Measurements from ENCODE around the gene MINDY3. TPM values are rescaled to one million over a fixed set of nuclear protein-coding genes. Genes with fewer than 3 reads are reported as not detected.
"Not testable (repeated sequence)": the region's sequence is repeated elsewhere in the genome, so short reads cannot be mapped to it uniquely, and the experiment has no call there.

The MINDY3 gene
- total and polyA plus RNA-seq, 12 donors: 10.8 to 26.0 (median 22.2) TPM

GRCh38 chr10:15781381-15781960, 78.8 kb downstream of the MINDY3 start:
- Histone ChIP-seq H3K36me3 (peaks cover 0 to 98% (median 13%) of the 10 kb centered on the region in 9 donors), H3K27me3 (no peaks in the 10 kb centered on the region), H3K27ac (no peak overlapping the region), H3K4me1 (peaks cover 0 to 15% (median 7%) of the 10 kb centered on the region in 9 donors), H3K4me3 (no peak overlapping the region), H3K9me3 (peaks cover 0 to 9% (median 3%) of the 10 kb centered on the region in 11 donors)
- WGBS, 2 donors: 95 to 97% methylated on average over 7 of the region's 7 CpGs
- no peak for TF ChIP-seq CTCF (IDR thresholded peaks at IDR 0.05)
- DNase-seq (no peak), ATAC-seq (no peak)
- intact Hi-C loops (cut with DNase I): no loop called here

- H3K4me3 ChIP-seq: no peak overlapping the region
- peaks cover 0 to 14% (median 3%) of the 10 kb centered on the region in 11 donors for H3K9me3 ChIP-seq
- DNase-seq (peak; percentile 43 to 50), ATAC-seq (peak in 4 of 8 donors; percentile 56 to 88 (median 68))
- intact Hi-C loops (cut with DNase I): no loop called here
- H3K27ac ChIP-seq: peak overlapping the region in 1 of 10 donors; percentile 6
- no peak for TF ChIP-seq CTCF (IDR thresholded peaks at IDR 0.05)
- H3K4me1 ChIP-seq: peaks cover 0 to 15% (median 7%) of the 10 kb centered on the region in 9 donors
- H3K36me3 ChIP-seq: peaks cover 0 to 89% (median 13%) of the 10 kb centered on the region in 9 donors
- 52 to 56% methylated on average over 6 of the region's 6 CpGs for WGBS, 2 donors
- no peaks in the 10 kb centered on the region for H3K27me3 ChIP-seq
Measured at GRCh38 chr10:15780353-15781135, 79.8 kb downstream of the MINDY3 start.

- intact Hi-C loops (cut with DNase I): no loop called here
- Histone ChIP-seq H3K4me3 (no peak overlapping the region), H3K27ac (no peak overlapping the region), H3K36me3 (peaks cover 0 to 43% (median 13%) of the 10 kb centered on the region in 9 donors), H3K4me1 (peaks cover 0 to 11% (median 3%) of the 10 kb centered on the region in 9 donors), H3K9me3 (peaks cover 0 to 18% (median 3%) of the 10 kb centered on the region in 11 donors), H3K27me3 (no peaks in the 10 kb centered on the region)
- 89 to 93% methylated on average over 1 of the region's 1 CpG for WGBS, 2 donors
- DNase-seq: no peak
- no peak for ATAC-seq
- no peak for TF ChIP-seq CTCF (IDR thresholded peaks at IDR 0.05)
Measured at GRCh38 chr10:15775513-15775912, 84.8 kb downstream of the MINDY3 start.

- DNase-seq; H3K27ac ChIP-seq; H3K27me3 ChIP-seq; H3K4me3 ChIP-seq; ATAC-seq; intact Hi-C loops (cut with DNase I); H3K4me1 ChIP-seq: not testable (repeated sequence)
- WGBS, 2 donors: 90 to 97% methylated on average over 4 of the region's 4 CpGs
- H3K36me3 ChIP-seq: peaks cover 0 to 36% (median 13%) of the 10 kb centered on the region in 9 donors
- peaks cover 0 to 18% (median 3%) of the 10 kb centered on the region in 11 donors for H3K9me3 ChIP-seq
Measured at GRCh38 chr10:15774534-15774933, 85.8 kb downstream of the MINDY3 start.
